Stimulated activated CD8-positive, alpha-beta memory T cell treated with anti-CD3 and anti-CD28 coated beads, Interleukin-2, amount 100 ng/mL, for 48 hours (primary cell): Measurements from ENCODE around the gene CCDC73.

ENCODE experiments used
- DNase-seq, 2 donors: peaks; one replicate each; pipeline ENCODE4 v3.0.0-alpha.2; 2020; ENCODE audit warnings: low read depth in 2 of 2

Gene CCDC73

DNA sequence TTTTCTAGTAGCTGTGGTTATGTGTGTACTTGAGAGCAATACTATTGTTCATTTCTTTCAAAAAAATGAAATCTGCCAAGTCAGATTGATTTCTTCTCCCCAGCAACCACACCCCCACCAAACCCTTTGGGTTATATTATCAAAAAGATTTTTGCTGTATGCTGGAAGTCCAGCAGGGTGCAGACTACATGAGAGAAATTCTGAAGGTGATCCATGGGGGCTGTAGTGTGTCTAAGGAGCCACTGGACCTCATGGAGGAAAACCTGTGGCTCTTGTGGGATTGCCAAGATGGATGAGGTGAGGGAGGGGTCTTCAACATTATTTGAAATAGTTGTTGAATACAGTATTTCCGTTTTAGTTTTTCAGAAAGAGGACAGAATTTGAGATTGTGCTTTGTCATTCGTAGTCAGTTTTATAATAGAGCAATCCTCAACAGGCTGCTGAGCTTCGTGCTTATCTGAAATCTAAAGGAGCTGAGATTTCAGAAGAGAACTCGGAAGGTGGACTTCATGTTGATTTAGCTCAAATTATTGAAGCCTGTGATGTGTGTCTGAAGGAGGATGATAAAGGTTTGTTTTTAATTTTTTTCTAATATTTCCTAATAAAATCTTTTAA is 207.8 kb downstream of the CCDC73 start:
- no peak for DNase-seq

DNA sequence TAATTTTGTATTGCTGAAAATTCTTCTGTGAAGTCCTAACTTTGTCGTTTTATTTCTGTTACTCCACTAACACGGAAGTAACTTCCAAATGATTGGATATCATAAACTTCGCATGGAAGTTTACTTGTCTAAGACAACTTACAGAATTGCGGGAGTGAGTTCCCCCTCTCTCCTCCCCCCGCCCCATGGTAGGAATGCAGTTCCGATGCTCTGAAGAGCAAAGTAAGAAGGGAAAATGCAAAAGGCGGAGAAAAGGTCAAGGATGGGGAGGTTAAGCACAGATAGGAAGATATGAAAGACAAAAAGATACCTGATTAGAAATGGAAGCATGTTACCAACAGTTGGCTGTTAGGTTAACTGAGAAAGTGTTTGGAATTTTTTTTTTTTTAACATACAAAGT is 209.5 kb downstream of the CCDC73 start:
- no peak for DNase-seq

DNA sequence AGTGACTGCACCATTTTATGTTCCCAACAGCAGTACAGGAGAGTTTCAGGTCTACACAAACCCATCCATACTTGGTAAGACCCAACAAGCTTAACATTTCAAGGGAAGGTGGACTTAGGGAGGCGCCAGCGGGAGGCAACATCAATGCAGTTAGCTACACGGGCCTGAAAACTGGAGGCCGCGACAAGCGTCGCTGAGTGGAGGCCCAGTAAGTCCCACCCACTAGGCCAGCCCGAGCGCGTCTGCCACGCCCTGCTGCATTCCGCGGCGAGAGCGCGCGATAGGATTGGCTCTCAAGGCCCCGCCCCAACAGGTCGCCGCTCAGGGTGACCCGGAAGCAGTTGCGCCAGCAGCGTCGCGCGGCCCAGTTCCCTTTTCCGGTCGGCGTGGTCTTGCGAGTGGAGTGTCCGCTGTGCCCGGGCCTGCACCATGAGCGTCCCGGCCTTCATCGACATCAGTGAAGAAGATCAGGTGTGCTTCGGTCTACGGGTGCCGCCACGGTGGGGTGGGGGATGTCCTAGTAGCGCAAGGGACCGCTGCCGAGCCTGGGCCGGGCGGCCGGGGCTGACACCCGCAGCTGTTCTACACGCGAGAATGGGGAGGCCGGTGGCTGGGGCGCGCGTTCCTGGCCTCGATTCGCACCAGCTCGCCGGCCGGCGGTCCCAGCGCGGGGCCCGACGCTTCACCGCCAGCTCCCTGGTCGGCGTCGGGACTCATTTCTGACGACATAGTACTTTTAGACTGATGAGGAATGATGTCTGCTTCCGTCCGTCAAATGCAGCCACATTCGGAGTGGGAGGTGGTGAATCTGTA is 210.8 kb downstream of the CCDC73 start, which contains the start of gene EIF3M:
Gene EIF3M, plus strand, starts transcription at position 373 of the 813 bp plus-strand sequence. Its CDS starts 57 bp downstream, at position 430.
- peak; percentile 88 to 90 for DNase-seq

DNA sequence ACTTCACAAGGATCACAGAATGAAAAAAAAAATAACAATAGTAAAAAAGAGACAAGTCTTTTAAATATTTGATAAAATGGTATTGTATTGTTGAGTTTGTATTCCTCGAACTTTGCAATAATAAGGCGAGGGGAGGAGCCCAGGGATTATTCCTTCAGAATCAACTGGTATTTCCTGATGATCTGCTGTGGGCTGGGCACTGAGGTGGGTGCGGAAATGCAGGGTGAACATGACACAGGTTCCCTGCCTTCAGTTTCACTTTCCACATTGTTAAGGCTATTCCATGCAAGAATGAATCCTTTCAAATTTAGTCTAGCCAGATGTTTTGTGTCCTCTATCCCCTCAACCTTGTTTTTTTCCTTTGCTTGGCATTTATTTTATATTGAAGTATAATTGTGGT is 212.9 kb downstream of the CCDC73 start:
- no peak for DNase-seq

DNA sequence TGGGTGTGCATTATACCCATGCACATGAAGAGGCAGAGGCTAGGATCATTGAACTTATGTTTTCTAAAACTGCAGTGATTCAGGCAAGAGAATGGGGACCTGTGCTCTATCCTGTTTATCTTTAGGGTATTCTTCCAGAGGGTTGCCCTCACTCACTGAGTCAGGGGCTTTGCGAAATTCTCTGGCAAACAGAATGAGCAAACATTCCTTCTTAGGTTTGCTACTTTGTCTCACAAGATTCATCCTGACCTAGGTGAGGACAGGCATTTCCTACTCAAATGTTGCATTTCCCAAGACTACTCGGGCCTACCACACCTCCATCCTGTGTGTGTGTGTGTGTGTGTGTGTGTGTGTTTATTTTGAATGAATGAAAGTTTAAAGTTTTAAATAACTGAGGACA is 213.5 kb downstream of the CCDC73 start:
- DNase-seq = no peak

DNA sequence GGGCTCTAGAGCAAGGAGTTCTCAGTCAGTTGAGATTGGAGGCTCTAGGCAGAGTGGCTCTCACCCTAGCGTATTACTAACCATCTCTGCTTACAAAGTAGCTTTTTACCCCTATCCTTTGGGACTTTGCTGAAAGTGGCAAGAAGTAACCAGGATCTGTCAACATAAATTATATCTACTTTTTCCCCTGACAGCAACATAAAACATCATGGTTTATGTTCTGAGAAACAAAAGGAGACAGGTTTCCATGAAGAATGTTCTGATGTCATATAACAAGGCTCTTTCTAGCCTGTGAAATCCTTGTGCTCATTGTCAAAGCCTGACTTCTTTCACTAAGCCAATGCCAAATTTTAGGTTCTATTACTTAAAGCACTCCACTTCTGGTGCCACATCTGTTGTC is 218.0 kb downstream of the CCDC73 start:
- no peak for DNase-seq

DNA sequence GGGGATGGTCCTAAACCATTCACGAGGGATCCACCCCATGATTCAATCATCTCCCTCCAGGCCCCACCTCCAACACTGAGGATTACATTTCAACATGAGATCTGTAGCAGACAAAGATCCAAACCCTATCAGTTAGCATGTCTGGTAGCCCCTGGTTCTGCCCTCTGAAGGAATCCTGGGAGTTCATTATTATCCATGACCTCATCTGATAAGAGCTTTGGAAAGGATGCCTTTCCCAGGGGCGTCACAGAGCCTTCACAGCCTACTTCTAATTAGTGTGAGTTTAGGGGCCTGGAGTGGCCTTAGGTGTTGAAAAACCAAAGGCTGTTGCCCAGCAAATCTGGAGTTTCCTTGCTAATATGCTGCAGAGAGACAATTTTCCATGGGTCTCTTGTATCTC is 219.4 kb downstream of the CCDC73 start:
- no peak for DNase-seq

DNA sequence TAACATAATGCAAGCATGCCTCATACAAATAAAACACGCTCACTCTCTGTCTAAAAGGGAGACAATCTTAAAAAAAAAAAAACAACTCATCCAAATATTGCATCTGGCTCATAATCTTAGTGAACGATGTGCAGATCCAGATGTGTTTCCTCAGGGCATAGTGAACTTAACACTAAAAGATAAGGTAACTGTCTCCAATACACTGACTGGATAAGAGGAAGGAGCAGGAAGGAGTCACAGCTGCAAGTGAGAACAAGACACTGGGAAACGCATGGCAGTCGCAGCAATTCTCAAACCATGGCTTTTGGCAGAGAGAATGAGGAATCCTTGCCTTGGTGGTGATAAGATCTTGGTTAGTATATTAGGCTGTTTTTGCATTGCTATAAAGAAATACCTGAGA is 220.0 kb downstream of the CCDC73 start:
- no peak for DNase-seq

DNA sequence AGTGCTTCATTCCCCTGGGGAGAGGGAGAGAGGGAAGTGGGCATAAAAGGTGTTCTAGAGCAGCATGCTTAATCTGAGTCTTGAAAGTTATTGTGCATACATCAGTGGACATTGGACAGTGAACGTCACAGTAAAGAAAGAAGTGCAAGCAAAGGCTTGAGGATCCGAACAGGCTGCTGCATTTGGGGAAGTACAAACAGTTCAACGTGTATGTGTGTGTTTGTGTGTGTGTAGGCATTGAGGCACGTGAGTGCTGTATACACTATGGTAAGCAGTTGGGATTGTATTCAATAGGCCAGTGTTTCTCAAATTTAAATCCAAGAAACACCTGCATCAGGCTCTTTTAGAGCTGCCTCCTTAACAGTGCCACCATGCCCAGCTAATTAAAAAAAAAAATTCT is 221.2 kb downstream of the CCDC73 start:
- no peak for DNase-seq

DNA sequence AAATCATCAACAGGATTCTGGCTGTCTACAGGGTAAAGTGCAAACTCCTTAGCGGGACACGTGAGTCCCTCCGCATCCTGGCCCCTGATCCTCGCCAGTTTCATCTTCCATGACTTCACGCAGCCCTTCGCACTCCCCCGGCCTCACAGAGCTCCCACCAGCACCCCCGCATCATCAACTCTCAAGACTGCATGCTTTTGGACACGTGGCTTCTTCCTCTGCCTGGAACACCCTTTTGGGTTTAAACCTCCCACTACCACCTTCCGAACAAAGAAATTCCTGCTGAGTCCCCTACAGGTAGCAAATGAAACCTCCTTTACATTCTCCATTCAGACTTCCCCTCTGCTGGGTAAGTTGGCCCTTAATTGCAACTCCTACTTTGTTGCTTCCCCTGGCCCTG is 223.4 kb downstream of the CCDC73 start:
- no peak for DNase-seq

DNA sequence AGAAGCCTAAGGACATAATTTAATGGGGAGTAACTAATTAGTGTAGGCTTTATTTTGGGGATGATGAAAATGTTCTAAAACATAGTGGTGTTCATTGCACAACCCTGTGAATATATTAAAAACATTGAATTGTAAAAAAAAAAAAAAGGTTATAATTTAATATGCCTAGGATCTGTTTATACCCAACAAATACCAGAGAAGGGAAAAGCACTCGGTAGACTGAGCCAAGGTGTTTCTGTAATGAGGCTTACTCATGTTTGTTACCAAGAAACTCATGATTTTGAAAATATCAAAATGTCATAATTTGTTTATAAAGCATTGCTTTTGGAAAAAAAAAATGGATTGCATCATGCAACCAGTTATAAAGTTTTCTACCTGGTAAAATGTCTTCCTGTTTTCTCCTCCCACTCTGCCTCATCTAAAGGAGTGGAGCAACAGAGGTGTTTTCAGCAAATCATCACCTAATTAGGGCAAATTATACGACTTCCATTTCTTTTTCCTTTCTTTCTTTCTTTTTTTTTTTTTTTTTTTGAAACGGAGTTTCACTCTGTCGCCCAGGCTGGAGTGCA is 225.1 kb downstream of the CCDC73 start:
- no peak for DNase-seq

DNA sequence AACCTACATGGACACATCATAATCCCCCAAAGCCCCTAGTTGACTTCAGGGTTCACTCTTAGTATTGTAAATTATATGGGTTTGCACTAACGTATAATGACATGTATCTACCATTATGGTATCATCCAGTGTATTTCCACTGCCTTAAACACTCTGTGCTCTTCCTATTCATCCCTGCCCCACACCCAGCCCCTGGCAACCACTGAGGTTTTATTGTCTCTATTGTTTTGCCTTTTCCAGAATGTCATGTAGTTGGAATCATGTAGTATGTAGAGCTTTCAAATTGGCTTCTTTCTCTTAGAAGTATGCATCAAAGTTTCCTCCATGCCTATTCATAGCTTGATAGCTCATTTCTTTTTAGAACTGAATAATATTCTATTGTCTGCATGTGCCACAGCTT is 227.3 kb downstream of the CCDC73 start:
- DNase-seq = no peak

DNA sequence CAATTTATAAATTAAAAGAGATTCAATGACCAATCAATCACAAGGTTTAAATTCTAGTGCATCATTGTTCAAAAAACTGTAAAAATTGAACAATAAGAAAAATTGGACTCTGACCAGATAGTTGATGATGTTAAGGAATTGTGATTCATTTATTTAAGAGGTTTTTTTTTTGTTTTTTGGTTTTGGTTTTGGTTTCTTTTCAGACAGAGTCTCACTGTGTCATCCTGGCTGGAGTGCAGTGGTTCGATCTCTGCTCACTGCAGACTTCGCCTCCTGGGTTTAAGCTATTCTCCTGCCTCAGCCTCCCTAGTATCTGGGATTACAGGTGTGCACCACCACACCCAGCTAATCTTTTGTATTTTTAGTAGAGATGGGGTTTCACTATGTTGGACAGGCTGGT is 227.9 kb downstream of the CCDC73 start:
- DNase-seq = no peak

DNA sequence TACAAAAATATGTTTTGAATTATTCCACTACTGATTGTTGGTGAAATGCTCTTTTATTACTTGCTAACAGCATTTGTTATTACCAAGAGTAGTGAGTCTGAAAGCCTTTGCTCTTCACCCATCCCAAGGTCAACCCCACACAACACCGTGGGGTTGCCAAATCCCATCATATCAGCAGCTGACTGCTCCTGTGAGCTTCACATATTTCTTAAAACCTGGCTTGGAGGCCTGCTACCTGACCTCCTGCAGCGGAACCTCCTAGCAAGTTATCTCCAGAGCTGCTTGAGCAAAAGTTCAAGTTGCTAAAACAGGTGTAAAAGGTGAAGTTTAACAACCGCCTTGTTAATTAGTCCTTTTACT is 230.9 kb downstream of the CCDC73 start:
- no peak for DNase-seq

DNA sequence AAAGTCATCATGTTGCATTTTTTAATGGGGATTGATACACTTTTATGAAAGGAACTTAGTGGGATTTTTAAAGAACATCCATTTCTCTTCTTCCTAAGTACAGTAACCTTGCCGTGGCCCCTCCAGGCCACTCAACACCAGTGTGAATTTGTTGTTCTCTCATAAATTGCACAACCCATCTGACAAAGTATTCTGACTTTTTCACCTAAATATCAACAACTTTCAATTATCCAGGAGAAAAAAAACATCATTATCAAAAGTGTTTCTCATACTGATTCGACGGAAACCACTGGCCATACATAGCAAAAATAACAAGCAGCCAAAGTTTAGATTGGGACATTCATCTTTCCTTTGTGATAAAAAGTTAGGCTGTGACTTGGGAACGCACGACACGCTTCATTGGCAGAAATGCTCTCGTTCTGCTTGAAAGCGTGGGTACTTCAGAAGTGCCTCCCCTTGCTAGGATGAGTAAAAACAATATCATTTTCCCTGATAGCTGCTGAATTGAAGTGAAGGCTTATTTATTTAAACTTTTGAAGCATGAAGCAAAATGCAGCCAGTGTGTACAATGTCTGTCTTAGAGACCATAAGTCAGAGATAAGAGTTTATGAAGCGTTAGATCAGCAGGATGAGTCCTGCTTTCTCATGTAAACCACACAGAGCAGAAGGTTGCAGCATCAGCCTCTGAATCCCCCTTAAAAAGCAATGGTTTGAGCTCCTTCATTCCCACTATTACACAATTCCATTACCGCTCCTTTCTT is 231.4 kb downstream of the CCDC73 start:
- DNase-seq = no peak

DNA sequence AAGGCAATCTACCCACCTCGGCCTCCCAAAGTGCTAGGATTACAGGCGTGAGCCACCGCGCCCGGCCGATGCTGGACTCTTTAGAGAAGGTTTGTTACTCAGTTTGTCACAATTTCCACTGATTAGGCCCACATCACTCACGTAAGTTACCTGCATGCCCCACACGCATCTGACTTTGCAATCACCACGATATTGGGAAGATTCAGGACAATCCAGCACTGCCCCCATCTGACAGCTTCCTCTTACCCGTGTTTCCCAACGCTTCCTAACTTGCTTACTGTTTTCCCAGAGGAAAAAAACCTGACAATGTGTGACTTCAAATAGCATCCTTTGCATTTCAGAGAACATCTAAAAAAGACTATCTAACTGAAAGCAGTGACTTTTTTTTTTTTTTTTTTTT is 232.6 kb downstream of the CCDC73 start:
- DNase-seq = no peak

DNA sequence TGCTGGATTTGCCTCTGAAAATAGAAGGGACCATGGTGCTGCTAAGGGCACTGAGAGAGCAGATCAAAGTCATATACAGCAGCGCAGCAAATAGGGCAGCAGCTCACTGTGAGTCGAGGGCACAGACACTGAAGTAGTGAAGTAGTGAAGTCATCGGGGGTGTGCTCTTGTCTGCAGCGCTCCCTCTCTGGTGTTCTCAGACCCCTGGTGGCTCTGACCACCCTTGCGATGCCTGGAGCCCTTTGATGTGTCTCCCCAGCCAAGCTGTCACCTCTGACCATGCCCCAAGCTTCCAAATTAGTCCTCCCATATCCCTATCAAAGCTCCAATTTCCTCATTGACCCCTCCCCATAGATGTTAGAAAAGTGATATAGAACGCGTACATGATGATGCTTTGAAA is 238.6 kb downstream of the CCDC73 start:
- DNase-seq = no peak

DNA sequence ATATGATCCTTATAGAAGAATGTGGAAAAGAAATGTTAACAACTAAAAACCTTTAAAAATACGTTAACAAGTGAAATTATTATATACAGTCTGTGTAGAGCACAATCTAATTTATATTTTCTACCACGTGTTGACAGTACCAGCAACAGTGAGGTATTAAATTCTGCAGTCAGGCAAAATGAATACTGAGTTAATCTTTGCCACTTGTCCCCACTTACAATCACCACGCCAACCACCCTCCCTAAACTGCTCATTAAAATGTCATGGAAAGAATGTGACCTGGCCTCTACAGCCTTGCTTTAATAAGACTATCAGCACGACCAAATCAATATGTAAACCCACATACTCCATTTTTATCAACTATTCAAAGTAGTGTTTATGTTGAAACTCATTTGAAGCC is 239.4 kb downstream of the CCDC73 start:
- DNase-seq = no peak
